ENCODE data around the gene NF2. TPM values are rescaled to one million over a fixed set of nuclear protein-coding genes. Genes with fewer than 3 reads are reported as not detected.

Gene NF2
- polyA plus RNA-seq, 5 donors: 19.9 to 25.3 (median 22.7) TPM

DNA sequence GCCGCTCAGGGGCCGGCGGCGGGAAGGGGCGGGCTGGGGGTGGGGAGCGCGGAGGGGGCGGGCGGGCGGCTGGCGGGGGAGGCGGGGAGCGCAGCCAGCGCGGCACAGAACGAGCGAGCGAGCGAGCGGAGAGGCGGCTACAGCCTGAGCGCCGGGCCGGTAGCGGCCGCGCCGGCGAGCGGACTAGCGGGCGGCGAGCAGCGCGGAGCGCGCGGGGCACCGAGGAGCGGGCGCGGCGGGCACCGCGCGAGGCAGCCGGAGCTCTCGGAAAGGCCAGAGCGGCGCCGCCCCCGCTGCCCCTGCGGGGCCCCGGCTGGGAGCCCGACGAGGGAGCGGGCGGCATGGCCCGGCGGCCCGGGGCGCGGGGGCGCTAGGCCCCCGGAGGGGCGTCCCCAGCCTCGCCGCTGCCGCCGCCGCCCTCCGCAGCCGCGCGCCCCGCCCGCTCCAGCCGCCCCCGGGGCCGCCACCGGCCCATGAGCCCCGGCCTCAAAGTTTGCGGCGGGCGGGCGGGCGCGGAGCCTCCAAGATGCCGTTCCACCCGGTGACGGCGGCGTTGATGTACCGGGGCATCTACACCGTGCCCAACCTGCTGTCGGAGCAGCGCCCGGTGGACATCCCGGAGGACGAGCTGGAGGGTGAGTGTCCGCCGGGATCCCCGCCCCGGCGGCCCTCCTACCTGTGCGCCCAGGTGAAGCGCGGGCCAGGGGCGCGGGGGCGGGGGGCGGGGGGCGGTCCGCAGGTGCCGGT lies 116.6 kb downstream of the NF2 start, which contains the start of gene CABP7:
Gene CABP7, plus strand, starts transcription at position 105 of the 747 bp plus-strand sequence. Its CDS starts 422 bp downstream, at position 527.
- DNase-seq: no peak

DNA sequence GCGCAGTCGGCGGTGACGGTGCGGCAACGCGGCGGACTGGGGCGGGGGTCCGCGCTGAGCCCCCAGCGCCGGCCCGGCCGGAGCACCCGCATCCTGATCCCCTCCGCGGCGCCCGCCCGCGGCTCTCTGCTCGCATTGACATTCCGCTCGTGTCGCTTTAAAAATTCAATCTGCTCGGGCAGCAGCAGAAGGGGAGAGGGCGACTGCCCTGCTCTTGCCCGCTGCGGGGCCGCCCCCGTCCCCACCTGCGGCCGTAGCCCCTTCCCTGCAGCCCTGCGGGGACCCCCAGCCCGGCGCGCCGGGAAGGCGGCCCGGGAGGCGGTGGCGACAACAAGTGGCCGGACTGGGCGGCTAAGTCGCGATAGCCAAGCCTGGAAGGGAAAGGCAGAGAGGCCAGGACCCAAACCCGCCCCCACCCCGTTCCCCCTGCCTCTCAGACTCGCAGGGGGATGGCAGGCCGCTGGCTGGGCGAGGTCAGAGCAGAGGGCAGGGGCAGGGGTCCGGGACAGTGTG lies 117.4 kb downstream of the NF2 start:
- DNase-seq: no peak

DNA sequence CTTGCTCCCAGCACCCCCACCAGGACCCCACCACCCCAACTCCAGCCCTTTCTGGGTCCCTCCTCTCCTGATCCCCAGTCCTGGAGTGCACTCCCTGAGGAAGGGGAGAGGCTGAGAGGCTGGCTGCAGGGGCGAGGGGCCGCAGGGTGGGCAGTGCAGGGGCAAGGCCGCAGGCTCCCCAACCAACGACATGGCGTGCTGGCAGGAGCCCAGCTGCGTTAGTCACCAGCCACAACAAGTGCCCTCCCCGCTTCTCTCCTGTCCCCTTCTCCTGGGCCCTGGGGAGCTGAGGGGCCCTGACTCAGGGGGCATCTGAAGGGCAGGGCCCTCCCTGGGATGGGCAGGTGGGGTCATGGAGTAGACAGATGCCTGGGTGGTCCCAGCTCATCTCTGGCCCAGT lies 118.7 kb downstream of the NF2 start:
- DNase-seq: no peak

DNA sequence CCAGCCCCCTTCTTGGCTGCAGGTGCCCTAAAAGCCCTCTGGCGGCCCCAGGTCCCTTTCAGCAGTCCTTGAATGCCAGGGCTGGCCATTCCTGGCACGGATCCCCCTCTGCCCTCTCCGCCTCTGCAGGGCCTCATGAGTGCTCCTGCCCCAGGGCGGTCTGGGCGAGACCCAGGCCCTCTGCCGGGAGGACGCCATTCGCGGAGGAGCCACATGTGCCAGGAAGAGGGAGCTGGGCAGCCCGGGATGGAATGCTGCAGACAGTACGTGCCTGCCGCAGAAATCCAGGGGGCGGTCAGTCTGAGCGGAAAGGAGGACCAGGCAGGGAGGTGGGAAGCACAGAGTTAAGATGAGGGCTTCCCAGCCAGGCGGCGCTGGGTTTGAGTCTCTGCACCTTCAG lies 119.2 kb downstream of the NF2 start:
- no peak for DNase-seq

DNA sequence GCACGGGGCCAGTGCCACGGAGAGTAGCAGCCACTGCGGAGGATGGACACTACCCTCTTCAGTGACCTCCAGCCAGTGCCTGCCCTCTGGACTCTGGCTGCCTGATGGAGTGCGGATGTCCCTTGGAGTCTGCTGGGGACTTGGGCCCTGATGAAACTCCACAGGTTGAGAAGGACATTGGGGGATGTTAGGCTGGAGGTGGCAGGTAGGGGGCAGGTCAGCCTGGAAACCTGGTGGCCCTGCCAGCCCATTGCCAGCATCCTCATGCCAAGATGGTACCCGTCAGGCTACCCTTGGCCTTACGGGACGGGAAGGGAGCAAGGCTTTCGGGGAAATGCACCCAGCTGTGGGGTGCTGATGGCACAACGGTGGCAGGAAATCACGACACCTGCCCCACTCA lies 120.3 kb downstream of the NF2 start:
- DNase-seq: no peak

DNA sequence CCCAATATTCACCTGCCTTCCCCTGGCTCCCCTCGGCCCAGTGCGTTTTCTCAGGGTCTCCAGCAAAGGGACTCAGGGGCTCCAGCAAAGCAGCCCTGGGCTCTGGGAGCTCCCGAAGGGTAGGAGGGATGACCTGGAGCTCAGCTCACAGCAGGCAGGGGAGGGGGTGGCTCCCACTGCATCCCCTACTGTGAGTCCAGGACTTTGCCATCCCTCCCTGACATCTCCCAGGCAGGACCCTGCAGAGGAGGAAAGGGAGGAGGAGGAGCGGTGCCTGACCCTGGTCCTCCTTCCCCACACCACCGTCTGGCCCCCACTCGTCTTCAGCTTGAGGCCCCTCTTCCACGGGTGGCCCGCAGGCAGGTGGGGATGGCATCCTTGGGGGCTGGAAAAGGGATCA lies 121.4 kb downstream of the NF2 start:
- no peak for DNase-seq

DNA sequence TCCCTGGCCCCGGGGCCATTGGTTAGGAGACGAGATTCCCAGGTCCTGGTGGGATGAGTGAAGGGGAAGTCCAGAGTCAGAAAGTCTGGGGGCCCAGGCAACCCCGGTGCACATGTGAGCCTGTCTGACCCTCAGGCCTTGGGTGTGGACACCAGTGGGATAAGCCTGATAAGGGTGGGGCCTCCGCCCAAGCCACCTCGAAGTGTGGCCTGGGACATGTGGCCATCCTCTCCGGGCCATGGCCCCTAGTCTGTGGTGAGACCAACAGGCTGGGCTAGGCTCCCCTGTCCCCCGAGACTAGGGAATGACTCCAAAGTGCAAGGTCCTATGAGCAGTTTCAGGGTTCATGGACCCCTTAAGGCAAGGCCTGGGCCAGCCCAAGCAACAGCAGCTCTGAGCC lies 122.7 kb downstream of the NF2 start:
- no peak for DNase-seq

DNA sequence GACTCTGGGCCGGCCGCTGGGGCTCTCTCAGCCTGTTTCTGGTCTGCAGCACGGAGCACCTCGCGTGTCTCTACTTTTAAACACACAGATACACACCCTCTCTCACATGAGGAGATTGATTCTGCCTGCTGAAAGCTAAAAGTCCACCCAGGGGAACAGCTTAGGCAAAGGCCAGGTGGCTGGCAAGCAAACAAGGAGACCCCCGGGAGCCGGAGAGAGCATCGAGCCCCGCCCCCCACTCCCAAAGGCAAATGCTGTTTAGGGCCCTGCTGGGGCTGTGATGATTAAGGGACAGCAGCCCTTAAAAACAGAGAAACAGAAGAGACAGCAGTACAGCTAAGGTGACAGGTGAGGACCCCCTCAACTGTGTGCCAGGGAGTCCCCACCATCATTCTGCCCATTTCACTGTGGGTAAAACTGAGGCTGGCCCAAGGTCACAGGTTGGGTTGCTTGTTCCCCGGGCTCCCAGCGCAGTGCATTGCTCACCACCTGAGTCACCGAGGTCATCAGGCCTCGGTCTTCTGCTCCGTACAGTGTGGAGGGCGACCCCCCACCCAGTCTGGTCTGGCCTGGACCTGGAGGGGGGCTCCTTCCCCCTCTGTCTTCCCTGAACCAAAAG lies 123.2 kb downstream of the NF2 start:
- no peak for DNase-seq

DNA sequence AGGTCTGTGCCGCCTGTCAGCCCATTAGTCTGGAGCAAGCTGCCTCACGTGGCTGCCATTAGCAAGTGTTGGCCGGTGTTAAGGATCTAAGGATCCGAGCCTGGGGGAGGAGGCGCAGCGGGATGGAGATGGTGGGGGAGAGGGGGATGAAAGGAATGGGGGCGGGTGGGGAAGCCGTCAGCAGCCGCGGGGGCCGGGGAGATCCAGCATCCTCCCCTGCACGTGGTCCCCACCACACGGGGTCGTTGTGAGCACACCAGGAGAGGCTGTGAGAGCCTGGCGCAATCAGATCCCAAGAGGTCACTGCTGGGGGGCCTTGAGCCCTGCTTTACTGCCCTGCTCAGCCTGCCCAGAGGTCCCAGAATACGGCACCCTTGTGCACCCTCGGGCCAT lies 123.7 kb downstream of the NF2 start:
- DNase-seq: no peak

DNA sequence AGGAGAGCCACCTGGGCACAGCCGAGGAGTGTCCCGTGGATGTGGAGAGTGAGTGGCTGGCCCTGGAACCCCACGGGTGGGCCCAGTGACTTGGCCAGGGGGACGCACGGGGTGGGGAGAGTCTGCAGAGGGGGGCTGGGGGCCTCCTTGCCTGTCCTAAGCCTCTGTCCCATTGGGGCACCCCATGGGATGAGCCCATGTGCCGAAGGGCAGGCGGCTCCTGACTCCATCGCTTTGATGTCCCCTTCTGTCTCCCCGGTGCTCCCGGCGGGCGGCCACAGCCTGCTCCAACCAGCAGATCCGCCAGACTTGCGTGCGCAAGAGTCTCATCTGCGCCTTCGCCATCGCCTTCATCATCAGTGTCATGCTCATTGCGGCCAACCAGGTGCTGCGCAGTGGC lies 125.7 kb downstream of the NF2 start:
- no peak for DNase-seq

DNA sequence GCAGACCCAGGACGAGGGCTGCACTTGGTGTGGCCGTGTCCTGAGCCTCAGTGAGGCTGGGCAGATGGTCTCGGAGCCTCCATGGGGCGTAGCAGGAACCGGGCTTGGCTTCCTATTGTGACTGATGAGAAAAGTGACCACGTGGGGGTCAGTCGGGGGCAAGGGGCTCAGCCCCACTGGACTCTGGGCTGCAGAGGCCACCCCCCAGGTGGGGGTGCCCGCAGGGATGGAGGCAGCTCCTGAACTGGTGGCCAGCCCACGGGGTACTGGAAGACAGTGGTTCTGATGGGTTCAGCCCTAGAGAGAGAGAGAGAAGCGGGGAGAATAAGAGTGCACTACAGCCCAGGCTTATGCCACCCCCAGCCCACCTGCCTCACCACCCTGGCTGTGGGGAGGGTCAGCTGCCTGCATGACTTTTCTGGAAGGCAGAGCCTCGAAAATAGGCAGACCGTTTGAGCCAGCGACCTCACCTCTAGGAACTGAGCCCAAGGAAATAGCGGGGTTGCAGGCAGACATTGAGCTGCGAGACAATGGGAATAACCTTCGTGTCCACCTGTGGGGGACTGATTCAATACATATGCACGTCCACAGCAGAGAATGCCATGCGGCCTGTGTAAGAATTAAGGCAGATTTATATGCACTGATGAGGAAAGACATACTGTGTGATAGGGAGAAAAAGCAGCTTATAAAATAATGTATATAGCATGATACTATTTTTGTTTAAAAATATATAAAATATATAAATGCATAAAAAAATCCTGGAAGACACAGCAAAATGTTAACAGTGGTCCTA lies 127.8 kb downstream of the NF2 start:
- DNase-seq: no peak

DNA sequence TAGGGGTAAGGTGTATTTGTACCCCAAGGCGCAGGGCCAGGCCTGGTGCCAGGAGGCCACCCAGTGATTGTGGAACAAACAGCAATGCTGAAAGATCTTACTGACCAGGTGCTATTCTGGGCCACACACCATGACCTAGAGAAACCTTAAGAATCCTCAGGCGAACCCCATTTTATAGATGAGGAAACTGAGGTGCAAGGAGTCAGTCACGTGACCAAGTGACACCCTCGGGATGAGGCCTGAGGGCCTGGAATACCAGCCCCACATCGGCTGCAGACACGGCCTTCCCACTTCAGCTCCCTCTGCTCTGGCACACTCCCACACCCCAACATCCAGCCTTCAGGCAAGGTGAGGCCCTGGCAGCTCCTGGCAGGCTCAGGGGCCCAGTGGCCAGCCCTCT lies 129.4 kb downstream of the NF2 start:
- DNase-seq: no peak

DNA sequence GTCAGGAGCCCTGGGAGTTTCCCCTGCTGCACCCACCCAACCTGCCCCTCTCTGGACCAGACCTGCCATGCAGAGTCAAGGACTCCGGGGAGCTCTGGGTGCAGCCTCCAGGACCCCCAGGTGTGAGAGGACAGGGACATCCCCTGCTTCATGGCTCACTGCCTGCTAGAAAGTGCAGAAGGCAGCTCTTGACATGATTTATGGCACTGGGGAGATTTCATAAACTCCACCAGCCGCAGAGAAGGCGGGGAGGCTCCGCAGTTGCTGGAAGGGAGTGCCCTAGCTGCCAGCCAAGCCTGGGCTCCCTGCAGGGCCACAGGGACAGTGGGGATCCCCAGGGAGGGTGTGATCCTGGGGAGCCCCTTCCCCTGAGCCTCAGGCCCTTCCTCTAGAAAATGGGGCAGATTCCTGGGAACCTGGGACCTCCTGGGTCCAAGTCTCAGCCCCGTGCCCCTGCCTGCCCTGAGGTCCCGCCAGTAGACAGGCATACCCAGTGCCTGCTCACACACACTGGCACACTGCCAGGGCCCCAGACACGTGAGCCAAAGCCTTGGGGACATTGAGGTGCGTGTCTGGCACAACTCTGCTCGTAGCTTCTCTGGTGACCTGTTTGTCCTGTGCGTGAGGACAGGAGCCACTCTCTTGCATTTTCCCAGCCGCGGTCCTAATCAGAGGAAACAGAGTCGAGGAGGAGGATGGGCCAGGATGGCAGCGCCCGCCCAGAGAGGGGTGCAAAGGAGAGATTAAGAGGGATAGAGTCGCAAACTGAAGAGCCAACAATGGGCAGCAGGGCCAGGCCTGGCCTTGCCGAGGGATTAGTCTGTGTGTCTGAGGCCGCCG lies 130.1 kb downstream of the NF2 start:
- no peak for DNase-seq

DNA sequence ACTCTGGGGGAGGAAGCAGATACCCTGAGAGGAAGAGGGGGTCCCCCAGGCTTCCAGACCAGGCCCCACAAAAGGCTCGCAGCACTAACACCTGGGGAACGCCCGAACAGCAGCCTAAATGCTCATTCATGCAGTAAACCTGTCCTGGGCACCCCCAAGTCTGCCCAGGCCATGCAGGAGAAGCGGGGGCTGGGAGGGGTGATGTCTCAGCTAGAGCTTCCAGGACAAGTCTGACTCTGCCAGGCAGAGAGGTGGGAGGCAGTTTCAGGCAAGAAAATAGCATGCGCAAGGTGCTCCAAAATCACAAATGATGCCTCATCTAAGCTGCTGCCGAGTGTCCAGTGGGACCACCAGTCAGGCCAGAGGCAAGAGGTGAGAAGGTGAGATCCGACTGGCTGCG lies 131.0 kb downstream of the NF2 start:
- no peak for DNase-seq

DNA sequence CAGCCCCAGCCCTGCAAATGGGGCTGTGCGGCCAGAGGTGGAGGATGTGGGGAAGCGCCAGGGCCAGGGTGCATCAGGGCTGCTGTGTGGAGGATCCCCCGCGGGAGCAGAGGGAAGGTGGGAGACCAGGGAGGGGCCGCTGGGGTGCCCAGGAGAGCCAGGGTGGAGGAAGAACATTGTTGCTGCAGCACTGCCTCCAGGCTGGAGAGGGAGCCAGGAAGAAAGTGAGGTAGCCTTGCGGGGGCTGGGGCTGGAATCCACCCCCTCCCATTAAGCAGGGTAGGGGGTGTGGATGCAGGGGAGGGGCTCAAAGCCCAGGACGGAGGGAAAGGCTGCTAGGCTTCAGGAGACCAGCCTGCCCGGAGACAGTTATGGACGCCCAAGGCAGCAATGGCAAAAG lies 131.4 kb downstream of the NF2 start:
- no peak for DNase-seq

DNA sequence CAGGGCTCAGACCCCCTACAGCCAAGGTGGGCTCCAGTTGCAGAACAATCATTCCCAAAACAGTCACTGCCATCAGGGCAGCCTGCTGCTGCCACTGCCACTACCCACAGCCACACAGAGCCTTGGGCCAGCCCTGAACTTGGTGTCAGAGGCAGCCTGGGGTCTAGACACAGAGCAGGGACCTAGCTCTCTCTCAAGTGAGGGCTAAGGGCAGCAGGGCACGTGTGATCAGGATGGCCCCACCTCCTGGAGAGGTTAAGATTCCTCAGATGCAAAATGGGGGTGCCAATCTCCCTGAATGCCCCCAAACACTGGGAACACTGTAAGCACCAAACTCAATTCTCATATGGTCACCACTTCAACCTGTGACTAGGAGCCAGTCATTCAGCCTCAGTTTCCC lies 132.0 kb downstream of the NF2 start:
- DNase-seq: no peak

DNA sequence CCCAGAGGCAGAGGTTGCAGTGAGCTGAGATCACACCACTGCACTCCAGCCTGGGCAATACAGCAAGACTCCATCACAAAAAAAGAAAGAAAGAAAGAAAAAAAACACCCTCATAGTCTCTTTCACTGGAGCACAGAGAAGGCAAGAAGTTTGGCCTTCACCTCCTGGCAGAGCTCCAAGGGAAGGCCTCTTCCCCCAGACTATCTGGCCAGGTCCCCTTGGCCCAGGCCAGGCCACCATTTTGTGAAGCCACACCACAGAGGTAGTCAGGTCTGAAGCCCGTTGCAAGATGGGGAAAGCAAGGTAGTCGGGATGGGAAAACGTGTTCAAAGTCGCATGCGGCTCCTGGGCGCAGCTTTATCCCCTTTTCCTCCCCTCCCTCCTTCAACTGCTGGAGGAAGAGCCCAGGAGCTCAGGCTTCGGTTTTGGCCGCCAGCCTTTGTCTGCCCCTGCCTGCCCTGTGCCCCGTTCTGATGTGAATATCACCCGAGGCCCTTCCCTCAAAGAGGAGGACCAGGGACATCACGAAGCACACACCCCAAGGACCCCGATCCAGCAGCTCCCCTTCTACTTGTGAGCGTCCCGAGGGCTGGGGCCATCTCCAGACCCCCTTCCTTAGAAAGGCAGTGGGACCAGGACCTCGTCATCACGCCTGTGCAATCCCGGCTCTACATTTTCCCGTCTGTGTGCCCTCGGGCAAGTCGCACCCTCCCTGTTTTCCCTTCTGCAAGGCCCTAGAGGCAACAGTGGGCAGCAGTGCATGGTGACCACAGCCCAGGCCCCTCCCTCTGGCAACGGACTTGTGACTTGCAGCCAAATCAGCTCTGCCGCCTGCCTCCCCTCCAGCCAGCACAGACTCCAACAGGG lies 134.1 kb downstream of the NF2 start:
- peak in 1 of 2 donors; percentile 20 for DNase-seq

DNA sequence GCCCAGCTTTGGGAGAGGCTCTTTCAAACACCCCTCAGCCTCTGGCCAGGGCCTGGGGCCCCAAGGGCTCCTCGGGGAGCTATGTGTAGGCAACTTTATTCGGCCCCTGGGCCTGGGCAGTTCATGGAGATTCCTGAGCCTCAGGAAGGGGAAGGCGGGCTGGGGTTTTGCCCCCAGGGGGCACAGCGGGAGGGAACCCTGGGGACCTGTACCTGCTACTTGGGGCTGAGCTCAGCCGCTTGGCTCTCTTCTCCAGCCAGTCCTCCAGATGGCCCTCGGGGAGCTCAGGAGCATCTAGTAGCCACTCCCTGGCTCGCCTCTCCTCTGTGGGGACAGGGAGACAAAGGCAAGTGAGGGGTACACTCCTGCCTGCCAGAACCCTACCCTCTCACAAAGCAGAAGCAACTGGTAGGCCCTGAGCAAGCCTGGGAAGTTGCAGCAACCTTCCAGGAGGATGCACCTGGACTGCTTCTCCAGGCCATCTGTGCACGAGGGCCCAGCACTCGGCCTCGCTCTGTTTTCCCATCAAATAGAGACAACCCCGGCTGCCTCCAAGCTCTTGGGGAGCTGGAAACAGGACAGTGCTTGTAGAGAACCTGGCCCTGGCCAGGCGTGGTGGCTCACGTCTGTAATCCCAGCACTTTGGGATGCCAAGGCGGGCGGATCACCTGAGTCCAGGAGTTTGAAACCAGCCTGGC lies 134.8 kb downstream of the NF2 start:
- DNase-seq: no peak

DNA sequence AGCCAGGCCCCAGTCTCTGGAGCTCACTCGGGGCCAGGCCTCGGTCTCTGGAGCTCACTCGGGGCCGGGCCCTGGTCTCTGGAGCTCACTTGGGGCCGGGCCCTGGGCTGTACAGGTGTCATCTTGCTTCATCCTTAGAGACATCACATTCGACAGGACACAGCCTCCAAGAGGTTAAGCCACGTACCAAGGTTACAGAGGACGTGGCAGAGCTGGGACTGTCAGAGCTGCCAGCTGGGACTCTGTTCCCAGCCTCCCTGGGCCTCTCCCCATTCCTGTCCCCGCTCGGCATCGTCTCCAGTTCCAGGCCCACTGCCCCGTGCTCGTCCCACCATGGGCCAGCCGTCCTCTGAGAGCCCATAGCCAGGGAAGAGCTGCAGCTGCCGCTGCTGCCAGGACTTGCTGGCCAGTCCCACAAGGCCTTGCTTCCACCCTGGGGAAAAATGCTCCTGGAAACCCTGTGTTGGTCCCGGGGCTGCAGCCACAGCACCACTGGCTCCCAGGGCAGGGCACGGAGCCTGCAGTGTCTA lies 136.0 kb downstream of the NF2 start:
- no peak for DNase-seq

DNA sequence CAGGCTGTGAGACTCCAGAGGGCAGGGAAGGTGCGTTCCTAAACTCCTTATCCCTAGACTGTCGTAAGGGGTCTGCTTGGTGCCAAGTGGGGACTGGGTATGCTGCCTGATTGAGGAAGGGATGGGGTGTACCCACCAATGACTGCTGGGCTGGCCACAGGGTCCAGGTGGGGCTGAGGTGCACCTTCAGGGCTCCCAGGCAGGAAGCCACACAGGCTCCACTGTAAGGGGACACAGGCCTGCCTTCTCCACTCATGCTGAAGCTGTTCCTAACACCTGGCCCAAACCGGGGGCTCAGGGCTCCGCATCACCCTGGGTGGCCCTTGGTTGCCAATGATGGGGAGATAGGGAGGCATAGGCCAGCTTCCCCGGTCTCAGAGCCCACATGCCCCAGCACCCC lies 136.8 kb downstream of the NF2 start:
- DNase-seq: no peak
